LNCAP (cell line): ENCODE measurements around the gene SNX13.

Experiments used
- CTCF ChIP-seq: fragments of 450-650 bp; IDR thresholded peaks from 2 replicates; pipeline ENCODE4 v1.5.1; 2017; ENCODE audit warnings: mild to moderate bottlenecking

SNX13 gene

DNA sequence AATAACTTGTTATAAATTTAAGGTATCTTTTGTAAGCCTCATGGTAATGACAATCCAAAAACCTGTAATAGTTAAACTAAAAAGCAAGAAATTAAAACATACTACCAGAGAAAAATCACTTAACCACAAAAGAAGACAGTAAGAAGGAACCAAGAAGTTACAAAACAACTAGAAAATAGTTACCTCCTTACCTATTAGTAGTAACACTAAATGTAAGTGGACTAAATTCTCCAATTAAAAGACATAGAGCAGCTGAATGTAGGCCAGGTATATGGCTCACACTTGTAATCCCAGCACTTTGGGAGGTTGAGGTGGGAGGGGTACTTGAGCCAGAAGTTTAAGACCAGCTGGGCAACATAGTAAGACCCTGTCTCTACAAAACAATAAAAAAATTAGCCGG lies 84.0 kb downstream of the SNX13 start:
- TF ChIP-seq CTCF: no peak

DNA sequence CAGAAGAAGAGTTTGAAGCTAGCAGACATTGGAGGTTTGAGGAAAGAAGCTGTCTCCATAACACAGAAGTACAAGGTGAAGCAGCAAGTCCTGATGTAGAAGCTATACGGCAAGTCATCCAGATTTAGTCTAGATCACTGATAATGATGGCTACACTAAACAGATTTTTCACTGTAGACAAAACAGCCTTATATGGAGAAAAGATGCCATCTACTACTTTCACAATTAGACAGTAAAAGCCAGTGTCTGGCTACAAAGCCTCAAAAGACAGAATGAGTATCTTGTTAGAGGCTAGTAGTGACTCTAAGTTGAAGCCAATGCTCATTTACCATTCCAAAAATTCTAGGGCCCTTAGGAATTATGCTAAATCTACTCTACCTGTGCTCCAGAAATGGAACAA lies 85.1 kb downstream of the SNX13 start:
- TF ChIP-seq CTCF: no peak

GRCh38 chr7:17854261-17855047 lies 85.8 kb downstream of the SNX13 start:
- no peak for TF ChIP-seq CTCF

GRCh38 chr7:17852361-17852760 lies 87.9 kb downstream of the SNX13 start:
- no peak for TF ChIP-seq CTCF

DNA sequence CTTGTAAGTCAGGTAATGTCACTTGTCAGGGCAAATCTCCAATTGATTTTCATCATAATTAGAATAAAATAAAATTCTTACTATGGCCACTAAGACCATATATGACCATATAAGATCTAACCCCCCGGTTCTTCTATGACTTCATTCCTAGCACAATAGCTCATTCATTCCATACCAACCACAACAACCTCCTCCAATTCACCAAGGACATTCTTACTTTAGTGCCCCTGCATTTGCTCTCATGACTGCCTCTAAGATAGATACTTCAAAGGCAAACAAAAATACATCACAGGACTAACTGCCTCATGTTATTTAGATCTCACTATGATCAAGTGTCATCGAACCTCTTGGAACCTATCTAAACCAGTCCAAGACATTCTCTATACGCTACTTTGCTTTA lies 90.8 kb downstream of the SNX13 start:
- no peak for TF ChIP-seq CTCF

DNA sequence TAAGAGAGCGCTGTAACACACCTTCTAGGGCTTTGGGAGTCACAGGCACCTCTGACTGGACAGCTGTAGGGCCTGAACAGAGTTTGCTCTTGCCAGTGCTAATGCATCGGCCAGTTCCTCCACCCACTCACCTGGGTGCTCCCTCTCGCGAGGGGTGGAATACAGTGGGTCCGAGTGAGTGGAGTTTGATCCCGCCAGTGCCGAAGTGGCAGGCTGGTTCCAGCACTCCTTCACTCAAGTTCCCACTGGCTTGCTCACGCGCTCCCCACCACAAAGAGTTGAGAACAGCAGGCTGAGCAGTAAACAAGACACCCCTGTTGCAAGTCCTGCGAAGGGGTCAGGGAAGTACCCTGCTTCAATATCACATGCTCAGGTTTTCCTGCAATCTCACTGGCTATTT lies 91.8 kb downstream of the SNX13 start:
- no peak for TF ChIP-seq CTCF

DNA sequence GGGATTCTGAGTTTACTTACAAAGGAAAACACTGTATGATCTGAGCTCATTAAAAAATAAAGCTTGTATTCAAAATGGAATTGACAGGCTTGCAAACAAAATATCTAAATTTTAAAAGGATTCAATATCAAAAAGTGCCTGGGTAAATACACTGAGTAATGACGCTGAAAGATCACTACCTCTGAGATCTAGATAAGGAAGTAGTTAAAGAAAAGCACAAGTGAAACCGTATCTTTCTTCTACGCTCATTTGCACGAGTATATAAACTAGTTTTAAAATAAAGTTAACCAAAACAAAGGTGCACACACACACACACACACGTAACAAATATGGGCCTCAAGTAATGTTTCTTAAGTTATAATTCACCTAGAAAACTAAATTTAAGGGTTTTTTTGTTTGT lies 93.4 kb downstream of the SNX13 start:
- no peak for TF ChIP-seq CTCF

GRCh38 chr7:17845197-17845547 lies 95.1 kb downstream of the SNX13 start:
- no peak for TF ChIP-seq CTCF
